GM21717 (cell line): ENCODE measurements around the gene SIAE.

Source experiments
- ATAC-seq: cut with Tn5 transposase; IDR thresholded peaks from one replicate; pipeline ENCODE4 v1.9.1; 2021; ENCODE audit warnings: mild to moderate bottlenecking, moderate library complexity; ENCODE audit not compliant: unreplicated experiment

The SIAE gene

DNA sequence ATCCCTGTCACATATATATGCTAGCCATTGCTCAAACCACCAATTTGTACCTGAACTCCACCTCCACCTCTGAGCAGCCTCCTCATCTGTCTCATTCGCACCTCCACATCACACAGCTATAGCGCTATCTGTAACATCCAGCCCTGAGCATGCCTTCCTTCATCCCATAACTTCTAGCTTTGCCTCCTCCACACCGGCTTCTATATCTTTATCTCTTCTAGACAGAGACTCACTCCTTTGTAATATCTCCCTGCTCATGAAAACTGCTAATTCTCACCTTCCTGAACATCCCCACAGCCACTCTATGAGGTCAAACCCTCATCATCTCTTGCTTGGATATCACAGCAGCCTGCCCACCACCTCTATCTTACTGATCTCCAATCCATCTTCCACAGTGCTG lies 5.9 kb downstream of the SIAE start:
- ATAC-seq = no peak

DNA sequence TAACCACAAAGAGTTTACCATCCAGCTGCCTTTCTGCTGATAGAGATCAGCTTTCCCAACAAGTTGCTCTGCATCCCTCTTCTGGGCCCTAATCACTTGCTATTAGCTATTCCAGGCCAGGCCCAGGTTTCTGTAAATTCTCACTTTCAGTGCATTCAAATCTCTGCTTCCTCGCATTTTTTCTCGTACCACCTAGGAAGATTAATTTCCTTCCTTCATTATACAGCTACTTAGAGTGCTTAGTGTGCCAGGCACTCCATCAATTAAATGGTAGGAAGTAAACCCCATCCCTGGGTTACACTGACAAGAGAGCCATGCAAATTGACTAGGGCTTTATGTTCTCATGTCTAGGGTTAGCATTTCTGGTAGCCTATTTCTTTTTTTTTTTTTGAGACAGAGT lies 9.7 kb downstream of the SIAE start:
- no peak for ATAC-seq

DNA sequence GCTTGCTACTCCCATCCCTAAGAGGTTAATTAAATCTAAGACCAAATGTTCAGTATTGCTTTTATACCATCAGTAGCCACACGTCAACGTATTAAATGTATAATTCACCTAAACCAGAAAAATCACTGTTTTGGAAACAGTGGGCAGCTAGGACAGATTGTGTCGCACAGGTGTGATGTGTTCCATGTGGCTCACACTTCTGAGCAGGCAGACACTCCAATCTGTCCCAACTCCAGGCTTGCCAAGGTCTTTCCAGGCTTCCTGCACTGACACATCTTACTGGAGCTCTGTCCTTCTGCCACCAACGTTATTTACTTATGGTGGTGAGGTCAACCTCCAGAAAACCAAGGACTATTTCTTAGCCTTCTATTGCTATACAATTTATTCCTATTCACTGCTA lies 11.4 kb downstream of the SIAE start:
- ATAC-seq = no peak

DNA sequence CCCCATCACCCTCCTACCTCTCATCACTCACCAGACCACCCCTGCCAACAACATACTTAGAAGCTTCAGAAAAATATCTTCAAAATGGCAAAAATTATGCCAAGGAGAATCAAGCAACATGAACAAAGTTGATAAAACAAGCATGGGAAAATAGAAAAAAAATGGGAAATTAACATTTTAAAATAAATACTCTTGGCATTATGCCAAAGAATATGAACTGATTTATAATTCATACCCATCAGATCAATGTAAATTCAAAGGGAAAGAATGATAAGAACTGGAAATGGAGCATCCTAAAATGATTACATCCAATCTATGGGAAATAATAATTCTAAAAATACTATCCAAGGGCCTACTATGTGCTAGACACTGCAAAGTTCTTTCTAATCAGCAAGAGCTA lies 12.0 kb downstream of the SIAE start:
- no peak for ATAC-seq

DNA sequence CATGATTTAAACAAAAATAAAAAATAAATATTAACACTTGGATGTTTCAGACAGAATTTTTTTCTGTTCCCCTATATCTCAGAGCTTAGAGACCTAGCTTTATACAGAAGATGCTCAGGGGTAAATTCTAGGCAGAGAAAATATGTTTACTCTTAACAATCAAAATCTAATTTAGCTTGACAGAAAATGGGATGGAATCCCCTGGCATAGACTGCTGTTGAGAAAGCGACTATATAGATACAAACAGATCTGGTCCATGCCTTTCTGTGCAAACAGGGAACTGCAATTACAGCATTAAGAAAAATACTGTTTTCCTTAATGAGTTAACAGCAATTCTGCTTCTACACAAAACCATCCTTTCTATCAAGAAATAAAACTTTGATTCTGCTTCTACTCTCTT lies 14.6 kb downstream of the SIAE start:
- no peak for ATAC-seq

DNA sequence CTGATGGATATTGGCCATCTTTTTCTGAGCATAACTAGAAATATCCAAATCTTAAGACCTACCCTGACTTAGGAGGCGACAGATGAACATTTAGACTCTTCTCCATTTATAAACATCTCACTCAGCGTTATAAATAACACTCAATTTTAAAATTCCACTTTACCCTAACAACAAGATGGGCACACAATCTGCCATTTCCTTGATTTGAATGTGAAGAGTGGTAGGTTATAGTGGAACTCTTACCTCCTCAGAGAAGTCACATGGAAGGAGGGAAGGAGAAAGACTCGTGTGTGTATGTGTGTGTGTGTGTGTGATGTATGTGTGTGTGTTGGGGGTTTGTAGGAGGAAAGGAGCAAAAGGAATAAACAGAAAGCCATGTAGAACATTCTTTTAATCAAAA lies 15.0 kb downstream of the SIAE start:
- no peak for ATAC-seq

DNA sequence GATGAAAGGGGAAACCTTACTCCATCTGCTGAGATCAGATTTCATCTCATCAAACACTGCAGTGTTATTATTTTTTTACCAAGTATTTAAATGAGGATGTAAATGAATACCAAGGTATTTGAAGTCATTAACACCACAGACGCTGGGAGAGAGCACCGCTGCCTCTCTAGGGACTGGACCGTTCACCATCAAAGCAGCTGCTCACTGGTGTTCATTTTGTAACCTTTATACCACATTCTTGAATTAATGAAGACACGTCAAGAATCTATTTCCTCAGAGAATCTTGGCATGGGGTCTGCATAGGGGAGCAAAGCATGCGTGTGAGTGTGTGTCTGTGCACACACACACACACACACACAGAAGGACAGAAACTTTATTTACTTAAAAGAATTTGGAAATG lies 15.6 kb downstream of the SIAE start:
- ATAC-seq = no peak

DNA sequence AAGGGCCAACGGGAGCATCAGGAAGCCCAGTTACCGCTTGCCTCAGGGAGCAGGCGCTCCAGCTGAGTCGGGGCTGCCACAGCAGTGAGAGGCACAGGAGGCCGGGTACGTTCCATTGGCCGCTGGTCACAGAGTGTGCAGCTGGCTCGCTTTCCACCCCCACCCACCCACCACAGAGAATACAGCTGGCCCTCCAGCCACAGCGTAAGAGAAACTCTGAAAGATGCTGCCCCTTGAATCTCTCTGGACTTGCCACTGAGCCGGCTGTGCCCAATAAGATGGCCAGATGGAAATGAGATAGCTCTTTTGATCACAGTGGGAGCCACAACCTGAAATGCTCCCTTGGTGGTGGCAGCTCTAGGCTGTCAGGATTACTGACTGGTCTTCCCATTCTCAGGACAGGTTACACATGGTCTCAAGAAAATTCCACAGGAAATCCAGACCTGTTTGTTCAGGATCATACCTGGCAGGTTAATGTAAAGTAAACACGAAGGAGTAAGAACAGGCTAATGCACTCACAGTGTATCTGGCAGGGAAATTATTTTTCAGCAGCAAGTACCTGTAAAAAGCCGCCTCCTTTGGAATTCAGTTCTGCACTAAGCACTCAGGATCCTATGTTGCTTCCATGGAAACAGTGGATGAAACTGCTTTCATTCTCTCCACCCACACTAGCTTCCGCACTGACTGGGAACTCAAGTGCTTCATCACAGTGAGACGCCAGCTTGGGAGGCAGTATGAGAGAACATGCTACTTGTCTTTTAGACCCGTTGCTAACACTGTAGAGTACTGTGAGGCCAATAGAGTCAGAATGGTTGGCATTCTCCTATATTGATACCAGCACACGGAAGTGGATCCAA lies 16.5 kb downstream of the SIAE start:
- no peak for ATAC-seq

DNA sequence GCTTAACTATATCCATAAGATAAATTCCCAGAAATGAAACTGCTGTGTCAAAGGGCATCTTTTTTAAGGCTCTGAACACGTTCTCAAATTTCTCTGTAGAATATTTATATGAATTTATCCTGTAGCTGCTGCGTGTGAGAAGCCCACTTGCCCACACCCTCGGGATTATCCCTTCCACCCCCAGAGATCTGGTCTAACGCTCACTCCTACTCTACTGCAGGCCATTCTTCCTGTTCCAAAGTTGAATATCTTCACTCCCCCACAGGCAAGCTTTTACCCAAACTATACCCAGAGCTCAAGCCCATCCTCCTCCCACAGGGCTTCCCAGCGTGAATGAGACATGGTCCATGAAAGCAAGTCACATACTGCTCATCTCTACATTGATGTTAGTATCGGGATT lies 24.9 kb downstream of the SIAE start:
- no peak for ATAC-seq

DNA sequence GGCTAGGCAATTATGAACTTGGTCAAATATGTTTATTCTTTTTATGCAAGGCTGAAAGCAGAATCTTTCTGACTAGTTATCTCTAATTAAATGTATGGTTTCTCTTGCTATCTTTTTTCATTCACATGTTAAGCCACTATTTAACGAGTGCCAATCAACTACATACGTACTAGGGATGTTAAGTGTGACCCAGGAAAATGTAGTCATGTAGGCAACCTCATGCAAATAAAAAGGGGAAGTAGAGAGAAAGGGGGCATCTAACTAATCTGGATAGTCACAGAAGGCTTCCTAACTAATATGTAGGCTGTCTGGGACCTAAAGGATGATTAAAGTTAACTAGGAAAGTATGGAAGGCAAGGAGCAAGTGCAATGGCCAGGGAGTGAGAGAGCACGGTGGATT lies 27.4 kb downstream of the SIAE start:
- ATAC-seq = peak; percentile 69

DNA sequence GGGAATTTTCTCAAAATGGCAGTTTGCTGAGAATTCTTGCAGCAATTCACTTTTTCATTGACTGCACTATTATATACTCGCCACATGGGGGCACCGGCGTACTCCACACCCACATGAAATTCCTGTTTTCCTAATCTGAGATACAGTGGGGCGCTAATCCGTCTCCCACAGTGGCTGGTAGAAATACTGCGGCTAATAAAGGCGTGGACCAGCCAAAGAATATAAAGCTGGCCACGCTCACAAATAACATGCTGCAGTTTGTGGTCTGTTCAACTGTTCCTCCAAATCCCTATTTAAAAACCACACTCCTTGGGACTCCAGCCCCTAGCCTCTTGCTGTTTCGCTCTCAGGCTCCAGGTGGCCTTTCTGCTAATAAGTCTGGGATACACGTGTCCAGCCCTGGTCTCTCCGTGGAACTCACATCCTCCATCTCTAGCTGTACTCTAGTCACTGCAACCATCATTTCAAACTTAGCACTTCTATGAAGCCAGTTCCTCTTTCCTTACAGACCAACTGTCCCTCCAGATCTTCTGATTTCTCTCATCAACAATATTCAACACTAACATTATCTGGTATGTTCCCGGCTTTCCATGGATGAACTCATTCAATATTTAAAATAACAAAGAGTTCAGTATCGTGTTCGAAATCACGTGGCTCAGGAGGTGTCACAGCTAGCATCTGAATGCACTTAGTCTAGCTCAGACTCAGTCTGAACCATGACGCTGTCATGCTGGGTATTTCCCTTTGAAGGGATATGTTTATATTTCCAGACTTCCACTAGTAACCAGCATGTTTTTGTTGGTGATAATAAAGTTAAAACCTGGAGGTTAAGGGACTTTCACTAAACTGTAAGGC lies 28.9 kb downstream of the SIAE start:
- peak; percentile 69 for ATAC-seq

DNA sequence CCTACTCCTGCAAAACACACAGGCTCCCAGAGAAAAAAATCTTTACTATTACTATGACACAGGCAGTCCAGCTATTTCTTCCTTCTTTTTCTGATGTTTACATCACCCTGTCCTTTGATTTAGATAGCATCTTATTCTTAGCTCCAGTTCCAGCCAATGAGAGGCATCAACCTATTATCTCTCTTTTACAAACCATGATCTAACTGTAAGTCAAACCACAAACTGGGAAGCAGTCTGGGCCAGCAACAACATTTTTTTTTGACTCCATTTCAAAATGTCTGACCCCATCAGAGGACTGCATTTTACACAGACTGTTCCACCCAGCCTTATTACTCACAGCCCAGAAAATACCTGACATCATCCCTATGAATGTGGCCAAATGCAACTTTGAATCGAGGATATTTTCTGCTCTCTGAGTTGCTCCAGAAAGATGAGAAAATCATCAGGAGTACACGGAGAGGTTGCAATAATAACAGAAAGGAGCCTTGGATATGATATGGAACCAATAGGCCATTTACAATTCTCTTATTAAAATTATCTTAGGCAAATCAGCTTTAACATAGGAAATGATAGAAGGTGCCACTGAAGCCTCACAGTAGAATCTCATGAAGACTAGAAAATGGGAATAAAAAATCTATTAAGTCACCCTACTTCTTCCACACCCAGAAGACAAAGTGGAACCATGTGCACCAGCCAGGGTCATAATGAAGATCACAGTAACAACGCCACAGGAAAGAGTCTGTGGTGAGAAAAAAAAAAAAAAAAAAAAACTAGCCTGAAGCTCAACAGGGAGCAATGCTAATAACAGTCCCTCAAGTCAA lies 29.7 kb downstream of the SIAE start:
- ATAC-seq = no peak

DNA sequence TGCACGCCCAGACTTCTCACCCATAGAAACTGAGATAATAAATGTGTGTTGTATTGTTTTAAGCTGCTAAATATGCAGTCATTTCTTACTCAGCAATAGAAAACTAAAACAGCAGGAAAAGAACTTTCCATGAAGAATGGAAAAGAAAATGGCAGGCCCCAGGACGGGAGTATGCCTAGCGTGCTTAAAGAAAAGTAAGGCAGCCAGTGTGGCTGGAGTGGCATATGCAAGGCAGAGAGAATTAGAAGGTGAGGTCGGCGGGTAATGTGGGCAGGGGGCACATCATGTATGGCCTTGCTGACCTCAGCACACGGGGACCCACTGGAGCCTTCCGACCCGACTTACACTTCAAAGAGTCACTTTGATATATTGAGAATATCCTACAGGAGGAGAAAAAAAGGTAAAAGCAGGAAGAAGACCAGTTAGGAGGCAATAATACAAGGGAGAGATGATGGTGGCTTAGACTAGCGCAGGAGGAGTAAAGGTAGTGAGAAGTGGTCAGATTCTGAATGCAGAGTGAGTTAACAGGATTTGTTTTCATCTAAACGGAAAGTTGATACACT lies 30.4 kb downstream of the SIAE start:
- no peak for ATAC-seq

DNA sequence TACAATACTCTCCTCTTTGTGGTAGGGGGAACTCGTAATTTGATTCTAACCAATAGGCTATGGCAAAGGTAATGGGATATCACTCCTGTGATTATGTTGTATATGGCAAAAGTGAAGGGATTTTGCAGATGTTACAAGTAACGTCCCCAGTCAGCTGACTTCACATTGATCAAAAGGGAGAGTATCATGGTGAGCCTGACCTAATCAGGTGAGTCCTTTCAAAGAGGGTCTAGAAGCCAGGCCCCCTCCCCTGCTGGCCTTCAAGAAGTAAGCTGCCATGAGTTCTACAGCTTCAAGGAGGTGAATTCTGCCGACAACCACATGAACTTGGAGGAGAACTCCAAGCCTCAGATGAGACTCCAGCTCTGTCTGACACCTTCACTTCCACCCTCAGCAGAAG lies 30.9 kb downstream of the SIAE start:
- ATAC-seq = no peak

DNA sequence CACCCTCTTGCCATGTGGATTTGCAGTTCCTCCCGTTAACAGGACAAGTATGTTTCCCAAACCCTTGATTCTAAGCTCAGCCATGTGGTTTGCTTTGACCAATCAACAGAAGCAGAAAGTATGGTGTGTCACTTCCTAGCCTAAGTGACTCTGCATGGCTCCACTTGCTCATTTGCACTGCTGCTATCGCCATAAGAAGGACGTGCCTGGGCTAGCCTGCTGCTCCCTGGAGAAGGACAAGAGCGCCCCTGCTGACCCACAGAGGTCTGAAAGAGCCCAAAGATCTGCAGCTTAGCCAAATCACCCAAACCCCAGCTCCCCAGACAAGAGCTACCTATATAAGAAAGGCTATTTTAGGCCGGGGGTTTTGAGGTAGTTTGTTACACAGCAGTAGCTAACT lies 32.9 kb downstream of the SIAE start:
- ATAC-seq = no peak

DNA sequence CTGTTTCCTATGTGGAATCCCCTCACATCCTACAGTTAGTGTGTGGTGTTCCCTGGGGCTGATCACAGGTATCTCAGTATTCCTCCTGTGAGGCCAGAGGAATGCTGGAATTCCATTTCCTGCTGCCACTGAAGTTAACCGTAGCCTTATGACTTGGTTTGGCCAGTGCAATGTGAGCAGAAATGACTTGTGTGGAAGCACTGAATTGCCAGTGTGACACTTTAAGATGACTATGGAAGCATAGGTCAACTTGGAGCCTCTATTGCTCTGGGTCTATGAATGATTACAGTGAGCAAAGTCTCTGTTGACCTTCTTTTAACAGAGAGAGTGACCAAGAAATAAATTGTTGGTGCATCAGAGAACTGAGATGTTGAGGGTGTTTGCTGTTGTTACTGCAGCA lies 34.4 kb downstream of the SIAE start:
- no peak for ATAC-seq

DNA sequence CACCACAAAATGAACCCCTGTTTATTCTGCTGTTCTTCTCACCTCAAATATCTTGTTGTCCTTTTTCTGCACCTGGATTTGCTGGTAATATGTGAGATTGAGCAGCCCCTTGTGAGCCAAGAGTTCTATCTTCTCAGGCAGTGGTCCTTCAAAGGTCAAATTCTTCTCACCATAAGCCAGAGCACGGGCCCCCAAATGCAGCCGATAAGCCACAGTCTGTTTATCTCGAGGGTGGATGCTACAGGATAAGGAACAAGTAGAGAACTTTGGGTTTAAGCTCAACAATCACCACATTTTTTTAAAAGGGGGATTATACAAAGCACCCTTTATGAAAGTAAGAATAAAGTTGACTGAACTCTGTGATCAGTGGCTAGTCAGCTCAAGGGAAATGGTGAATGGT lies 35.0 kb downstream of the SIAE start:
- no peak for ATAC-seq

DNA sequence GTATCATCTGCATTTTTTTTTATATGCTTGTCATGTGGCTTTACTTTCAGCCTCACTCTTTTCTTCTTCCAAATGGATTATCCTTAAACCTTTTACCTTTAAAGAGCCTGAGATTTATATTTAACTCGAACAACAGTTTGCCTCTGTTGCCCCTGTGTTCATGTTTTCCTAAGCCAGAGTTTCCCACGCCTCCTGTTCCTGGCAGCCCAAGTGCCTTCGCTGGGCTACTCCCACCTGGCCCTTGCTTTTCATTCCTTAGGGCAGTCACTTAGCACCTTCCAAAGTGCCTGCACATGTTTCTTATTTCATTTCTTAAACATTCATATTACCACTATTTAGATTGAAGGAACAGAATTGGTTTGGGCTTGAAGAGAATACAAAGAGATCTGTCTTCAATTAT lies 37.6 kb downstream of the SIAE start:
- ATAC-seq = no peak

DNA sequence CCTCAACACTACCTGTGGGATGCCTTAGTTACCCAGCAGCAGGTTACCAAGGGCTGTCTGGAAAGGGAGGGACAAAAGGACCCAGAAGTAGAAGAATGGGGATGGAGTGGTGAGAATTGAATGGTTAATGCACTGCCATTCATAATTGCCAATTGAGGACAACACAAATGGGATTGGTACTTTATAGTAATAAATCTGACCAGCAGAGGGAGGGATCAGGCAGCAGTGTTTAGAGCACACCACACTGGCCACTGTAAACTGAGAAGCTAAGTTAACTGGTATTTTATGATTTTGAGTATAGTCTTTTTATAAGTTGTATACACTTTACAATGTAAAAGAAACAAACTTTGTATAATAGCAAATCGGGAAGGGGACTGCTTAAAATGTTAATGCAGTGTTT lies 40.2 kb downstream of the SIAE start:
- ATAC-seq = no peak

DNA sequence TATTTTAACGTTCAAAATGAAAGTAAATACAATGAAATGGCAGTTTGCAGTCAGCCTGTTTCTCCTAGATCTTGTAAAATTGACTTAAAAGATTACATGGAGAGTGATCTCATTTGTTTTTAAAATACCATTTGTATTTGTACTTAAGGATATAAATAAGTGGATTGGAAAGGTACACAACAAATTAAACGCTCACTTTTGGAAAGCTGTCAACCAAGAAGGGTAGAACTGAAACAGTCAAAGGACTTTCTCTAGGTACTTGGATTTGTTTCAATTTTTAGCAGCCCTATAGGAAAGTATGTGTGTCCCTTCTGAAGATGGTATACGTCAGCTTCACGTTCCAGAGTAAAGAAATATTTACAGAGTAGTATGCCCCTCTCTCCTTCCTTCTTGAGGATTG lies 43.6 kb downstream of the SIAE start:
- no peak for ATAC-seq

DNA sequence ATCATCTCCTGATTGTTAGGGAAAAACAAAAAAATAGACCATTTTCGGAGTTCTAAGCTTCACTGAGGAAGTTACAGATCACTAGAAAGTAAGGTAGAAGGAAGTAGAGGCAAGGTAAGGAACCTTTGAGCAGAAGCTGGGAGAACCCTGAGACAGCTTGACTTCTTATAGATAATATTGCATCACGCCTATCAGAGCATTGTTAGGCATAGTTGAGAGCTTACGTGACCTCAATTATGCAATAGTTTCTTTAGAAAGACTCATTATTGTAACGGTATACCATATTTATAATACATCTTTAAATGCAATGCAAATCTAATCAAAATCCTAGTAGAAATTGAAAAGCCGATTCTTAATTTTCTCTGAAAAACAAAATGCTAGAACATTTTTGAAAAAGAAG lies 46.0 kb downstream of the SIAE start:
- ATAC-seq = no peak
